Hematopoietic multipotent progenitor cell treated with erythropoietin and hydrocortisone succinate and interleukin-3 and kit ligand, for 17 days (in vitro differentiated cells): Measurements from ENCODE around the gene SLC31A1.
A peak's percentile ranks its signal among the peaks of the same experiment; 100 is the strongest.

Experiments
- DNase-seq: peaks from one replicate; pipeline ENCODE4 v3.0.0-alpha.2; 2015; ENCODE audit warnings: low spot score

The SLC31A1 gene

GRCh38 chr9:113302792-113303418 lies 81.6 kb downstream of the SLC31A1 start, which contains the start of gene RNF183:
TSS of gene RNF183 (minus strand) at chr9:113303376. CDS start at chr9:113298184, 5,192 bp downstream.
- no peak for DNase-seq

DNA sequence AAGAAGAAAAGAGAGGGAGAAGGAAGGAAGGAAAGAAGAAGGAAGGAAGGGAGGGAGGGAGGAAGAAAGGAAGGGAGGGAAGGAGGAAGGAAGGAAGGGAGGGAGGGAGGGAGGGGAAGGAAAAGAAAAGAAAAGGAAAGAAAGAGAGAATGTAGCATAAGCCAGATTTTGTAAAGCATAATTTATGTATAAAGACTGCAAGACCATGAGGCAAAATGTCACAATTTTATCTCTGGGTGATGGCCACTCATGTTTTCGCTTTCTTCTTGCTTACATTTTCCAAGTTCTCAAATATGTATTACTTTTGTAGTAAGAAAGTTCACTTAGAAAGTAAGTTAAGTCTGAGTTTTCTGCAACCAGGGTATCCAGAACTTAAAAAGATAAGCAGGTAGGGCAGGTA lies 85.2 kb downstream of the SLC31A1 start:
- no peak for DNase-seq

DNA sequence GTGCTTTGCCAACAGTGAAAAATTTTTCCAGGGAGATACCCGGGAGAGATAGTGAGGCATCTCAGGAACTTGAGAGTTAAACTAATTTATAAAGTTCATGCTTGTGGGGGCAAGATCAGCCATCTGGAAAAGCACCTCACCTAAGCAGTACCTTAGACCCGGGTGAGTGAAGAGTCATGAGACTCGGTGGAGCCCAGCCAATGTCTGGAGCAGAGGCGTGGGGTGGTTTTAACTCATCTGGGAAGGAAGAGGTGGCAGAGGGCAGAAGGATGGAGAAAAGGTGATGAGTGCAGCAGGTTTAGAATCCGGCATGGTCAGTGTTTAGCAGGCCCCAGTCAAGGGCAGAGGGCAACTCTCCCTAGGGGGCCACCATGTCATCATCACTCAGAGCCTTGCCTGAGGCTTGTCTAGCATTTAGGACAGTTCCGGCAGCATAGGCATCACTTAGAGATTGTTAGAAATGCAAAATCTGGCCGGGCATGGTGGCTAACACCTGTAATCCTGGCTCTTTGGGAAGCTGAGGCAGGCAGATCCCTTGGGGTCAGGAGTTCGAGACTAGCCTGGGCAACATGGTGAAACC lies 86.1 kb downstream of the SLC31A1 start:
- DNase-seq = no peak

- DNase-seq = peak; percentile 77
Measured at GRCh38 chr9:113309204-113309813, 88.0 kb downstream of the SLC31A1 start.

DNA sequence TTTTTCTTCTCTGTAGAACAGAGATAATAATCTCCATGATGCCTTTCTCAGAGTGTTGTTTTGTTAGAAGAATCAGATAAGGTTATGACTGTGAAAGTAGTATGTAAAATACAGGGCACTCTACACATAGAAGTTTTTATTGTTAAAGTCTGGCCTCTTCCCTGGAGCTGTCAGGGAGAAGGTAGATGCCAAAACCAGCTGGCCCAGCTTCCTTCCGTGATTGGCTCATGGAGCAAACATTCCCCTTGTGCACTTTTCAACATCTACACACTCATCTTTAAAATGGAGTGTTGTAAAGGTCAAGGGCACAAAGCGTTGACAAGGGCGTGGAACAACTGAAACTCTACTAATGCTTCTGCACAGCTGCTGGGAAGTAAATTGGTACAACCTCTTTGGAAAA lies 89.2 kb downstream of the SLC31A1 start:
- DNase-seq = no peak

- DNase-seq = no peak
Measured at GRCh38 chr9:113311961-113312360, 90.6 kb downstream of the SLC31A1 start.

GRCh38 chr9:113313261-113313660 lies 91.9 kb downstream of the SLC31A1 start:
- no peak for DNase-seq
